H1 (cell line): ENCODE data around the gene KREMEN1. TPM values are rescaled to one million over a fixed set of nuclear protein-coding genes. Genes with fewer than 3 reads are reported as not detected.

Source experiments
- CBX8 ChIP-seq: fragments of 300-800, 300-1000 bp; sonication (generic); IDR thresholded peaks from 2 replicates; pipeline ENCODE4 v1.7.1; 2016; ENCODE audit warnings: low read depth, low read length, borderline replicate concordance
- FOSL1 ChIP-seq: IDR thresholded peaks from 2 replicates; pipeline ENCODE4 v1.6.1; 2011; ENCODE audit warnings: mild to moderate bottlenecking, low read depth, low read length, moderate library complexity; ENCODE audit not compliant: insufficient read depth
- USF2 ChIP-seq: IDR thresholded peaks from 2 replicates; pipeline ENCODE4 v1.6.1; 2011; ENCODE audit warnings: low read length, improper control_type of control experiment
- polyA plus RNA-seq, 7 experiments: library from polyadenylated mRNA; depleted of rRNA in 3 of 7; stranded (reverse) in 5 of 7; unstranded in 2 of 7; fragments of >200 nt in 5 of 7; fragments of 200-250 nt in 2 of 7; gene quantifications; 1 replicate in 5 of 7; 2 replicates in 1 of 7; 4 replicates in 1 of 7; pipeline versions ENCODE4 v1.2.1 to v1.2.3, GENCODE V29; 2011 to 2013; ENCODE audit warnings: missing spikeins in 2 of 7, mixed read lengths in 2 of 7
- total RNA-seq: library from RNA; stranded (reverse); fragmentation: NEBNext Ultra II Directional; extraction: Animal tissue kit (Norgen Biotek cat#: 25700); gene quantifications from 2 replicates; pipeline ENCODE4 v1.2.1, GENCODE V29; 2021

Gene KREMEN1
- total and polyA plus RNA-seq, 2 of the 8 experiments (the other 6 are each of a cell fraction or from before 2014, with no cell fraction given), result 2.1 to 3.2 TPM

DNA sequence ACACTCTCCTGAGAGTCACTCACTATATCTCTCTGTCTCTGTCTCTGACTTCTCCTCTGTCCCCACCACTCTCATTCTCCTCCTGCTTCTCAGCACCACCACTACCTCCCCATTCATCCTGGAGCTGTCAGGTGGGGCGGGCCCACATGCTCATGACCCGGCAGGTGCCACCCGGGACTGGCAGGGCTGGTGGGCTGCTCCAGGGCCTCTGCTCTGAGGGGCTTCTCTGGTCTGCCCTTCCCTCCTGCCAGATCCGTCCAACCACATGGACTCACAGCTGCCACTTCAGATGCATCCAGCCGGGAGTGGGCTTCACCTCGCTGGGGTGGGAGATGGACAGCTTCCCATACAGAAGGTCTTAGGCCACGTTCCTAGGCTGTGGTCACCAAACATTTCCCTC lies 128.1 kb downstream of the KREMEN1 start (continued):
- TF ChIP-seq CBX8 (no peak), USF2 (no peak), FOSL1 (no peak)
